B cell (primary cell): ENCODE data around the gene GLUD1. TPM values are rescaled to one million over a fixed set of nuclear protein-coding genes. Genes with fewer than 3 reads are reported as not detected.

ENCODE experiments used
- ATAC-seq: fragments of 200-7000 bp; cut with Tn5 transposase; one replicate; pipeline ENCODE4 v1.10.0; 2021; ENCODE audit warnings: low read depth, mild to moderate bottlenecking, moderate number of reproducible peaks, moderate library complexity
- CTCF ChIA-PET: fragments of 350-600 bp; sonication (Branson Sonifier 250); formaldehyde crosslinking; loops from one replicate; lab custom pipeline; 2021; ENCODE audit warnings: antibody characterized with exemption, inconsistent platforms; lab: Charles Lee
- POLR2A ChIA-PET: fragments of 350-600 bp; sonication (Branson Sonifier 250); formaldehyde crosslinking; loops from one replicate; lab custom pipeline; 2021; ENCODE audit warnings: antibody characterized with exemption; lab: Charles Lee
- DNase-seq: peaks from one replicate; pipeline ENCODE4 v3.0.0; 2013
- H2AFZ ChIP-seq: 2 replicates; pipeline ENCODE4 v1.6.1; 2012; ENCODE audit warnings: mild to moderate bottlenecking, low read depth, low read length; ENCODE audit not compliant: insufficient read depth, poor library complexity, severe bottlenecking
- H3K27ac ChIP-seq, 2 donors: 1 replicate in 1 of 2; 2 replicates in 1 of 2; pipeline ENCODE4 v1.5.1; 2012 to 2013; ENCODE audit warnings: low read length in 2 of 2, mild to moderate bottlenecking in 2 of 2, moderate library complexity in 1 of 2
- H3K27me3 ChIP-seq, 4 experiments: fragments of 200-600 bp in 1 of 4; sonication (generic) in 1 of 4; replicated peaks in 1 of 4; 1 replicate in 2 of 4; 2 replicates in 2 of 4; pipeline versions ENCODE4 v1.6.1 to v1.7.0; 2013 to 2016; ENCODE audit warnings: low read length in 3 of 4, mild to moderate bottlenecking in 2 of 4, mixed read lengths in 1 of 4, moderate library complexity in 1 of 4; ENCODE audit not compliant: insufficient read depth in 4 of 4, control insufficient read depth in 3 of 4; ENCODE audit errors: control extremely low read depth in 1 of 4
- H3K36me3 ChIP-seq, 2 experiments: replicated peaks in 1 of 2; 1 replicate in 1 of 2; 2 replicates in 1 of 2; pipeline versions ENCODE4 v1.6.1 to v1.7.1; 2013; ENCODE audit warnings: low read length in 1 of 2; ENCODE audit not compliant: insufficient read depth in 2 of 2, control insufficient read depth in 1 of 2; ENCODE audit errors: control extremely low read depth in 1 of 2, extremely low read depth in 1 of 2
- H3K4me1 ChIP-seq, 2 donors: fragments of 200-600 bp in 1 of 2; sonication (generic) in 1 of 2; 1 replicate in 1 of 2; 2 replicates in 1 of 2; pipeline versions ENCODE4 v1.5.1 to v1.6.1; 2013 to 2017; ENCODE audit warnings: low read length in 2 of 2; ENCODE audit not compliant: control insufficient read depth in 2 of 2, insufficient read depth in 2 of 2
- H3K4me2 ChIP-seq: replicated peaks from 2 replicates; pipeline ENCODE3; 2012; ENCODE audit warnings: mild to moderate bottlenecking, low read depth, low read length; ENCODE audit not compliant: poor library complexity, severe bottlenecking
- H3K4me3 ChIP-seq, 5 experiments: fragments of 200-600 bp in 1 of 5; sonication (generic) in 1 of 5; 1 replicate in 3 of 5; 2 replicates in 2 of 5; pipeline versions ENCODE4 v1.5.1 to v1.7.0; 2011 to 2016; ENCODE audit warnings: low read length in 4 of 5, mild to moderate bottlenecking in 4 of 5, low read depth in 2 of 5, control low read depth in 1 of 5, moderate library complexity in 1 of 5; ENCODE audit not compliant: insufficient read depth in 1 of 5; ENCODE audit errors: control extremely low read depth in 1 of 5, extremely low read depth in 1 of 5
- H3K79me2 ChIP-seq: fragments of 200-600 bp; sonication (generic); one replicate; pipeline ENCODE4 v1.6.0; 2016; ENCODE audit warnings: low read length; ENCODE audit not compliant: control insufficient read depth, insufficient read depth
- H3K9ac ChIP-seq: fragments of 200-600 bp; sonication (generic); 2 replicates; pipeline ENCODE4 v1.6.1; 2017; ENCODE audit warnings: mild to moderate bottlenecking, low read length, moderate library complexity
- H3K9me3 ChIP-seq, 3 donors: one replicate each; pipeline versions ENCODE4 v1.6.1 to v1.7.1; 2013; ENCODE audit warnings: low read length in 2 of 3; ENCODE audit not compliant: control insufficient read depth in 2 of 3, insufficient read depth in 1 of 3; ENCODE audit errors: control extremely low read depth in 1 of 3
- H4K20me1 ChIP-seq: 2 replicates; pipeline ENCODE4 v1.6.0; 2012; ENCODE audit warnings: mild to moderate bottlenecking, low read length; ENCODE audit not compliant: insufficient read depth, control insufficient read depth, poor library complexity, severe bottlenecking
- H3K27ac Mint-ChIP-seq: one replicate; pipeline ENCODE4 v1.8.0; 2021; ENCODE audit warnings: mixed read lengths
- H3K27me3 Mint-ChIP-seq: one replicate; pipeline ENCODE4 v1.8.0; 2021; ENCODE audit warnings: mixed read lengths
- H3K4me1 Mint-ChIP-seq: one replicate; pipeline ENCODE4 v1.8.0; 2021; ENCODE audit warnings: mixed read lengths
- H3K4me3 Mint-ChIP-seq: one replicate; pipeline ENCODE4 v1.8.0; 2021; ENCODE audit warnings: mixed read lengths
- H3K9me3 Mint-ChIP-seq: one replicate; pipeline ENCODE4 v1.8.0; 2022; ENCODE audit warnings: mixed read lengths; ENCODE audit not compliant: insufficient read depth
- CTCF ChIP-seq: fragments of 200-600 bp; IDR thresholded peaks from one replicate; pipeline ENCODE4 v1.8.0; 2022; ENCODE audit warnings: antibody characterized with exemption, mild to moderate bottlenecking
- EZH2 ChIP-seq: IDR thresholded peaks from 2 replicates; pipeline ENCODE4 v1.6.1; 2012; ENCODE audit warnings: borderline replicate concordance, low read depth, mild to moderate bottlenecking, moderate library complexity, low read length; ENCODE audit not compliant: insufficient read depth, poor library complexity, severe bottlenecking
- WGBS: methylation state at CpG from one replicate; pipeline ENCODE4 v1.1.5; 2013; ENCODE audit warnings: missing lambda C conversion rate; ENCODE audit not compliant: insufficient coverage; 5-methylcytosine and 5-hydroxymethylcytosine counted together
- intact Hi-C: fragments of 100-400 bp; cut with micrococcal nuclease; formaldehyde crosslinking; loops from one replicate; pipeline ENCODE4 v1.10.0; 2022
- polyA plus RNA-seq: library from polyadenylated mRNA; depleted of rRNA; stranded (reverse); fragments of >200 nt; gene quantifications from 2 replicates; pipeline ENCODE4 v1.2.3, GENCODE V29; 2012
- total RNA-seq, 2 donors: library from RNA; stranded (reverse); fragments of 120-200 nt in 1 of 2; gene quantifications; 1 replicate in 1 of 2; 2 replicates in 1 of 2; pipeline versions ENCODE4 v1.2.3 to v1.2.4, GENCODE V29; 2013 to 2022

The GLUD1 gene
- total and polyA plus RNA-seq, 2 donors (not counting 1 experiment from before 2014, with no cell fraction given): 29.6 to 71.5 TPM

- no peaks in the 10 kb centered on the region for H3K4me1 Mint-ChIP-seq
- H3K4me2 ChIP-seq: no peak overlapping the region
- WGBS: 100% methylated on average over 2 of the region's 5 CpGs
These were observed 30.0 kb downstream of the GLUD1 start for GRCh38 chr10:87064651-87065050.

More at GRCh38 chr10:87064651-87065050, 30.0 kb downstream of the GLUD1 start:
- no peak overlapping the region for H3K27ac ChIP-seq
- Mint-ChIP-seq H3K27ac (no peak overlapping the region), H3K4me3 (no peak overlapping the region), H3K27me3 (no peaks in the 10 kb centered on the region), H3K9me3 (no peaks in the 10 kb centered on the region)
- ATAC-seq: no peak
- no peak for DNase-seq
- no peaks in the 10 kb centered on the region for H3K79me2 ChIP-seq
- ChIA-PET POLR2A (no interaction called here), CTCF (interaction anchor here (0.7 kb wide), 1 partner anchor 1037 kb away, joined by 3 read pairs; no protein-coding TSS in a partner anchor)
- intact Hi-C loops: no loop called here
- H3K36me3 ChIP-seq: peaks cover 24 to 82% of the 10 kb centered on the region in 2 experiments
- no peaks in the 10 kb centered on the region for H3K9me3 ChIP-seq
- no peak overlapping the region for H3K4me3 ChIP-seq
- H2AFZ ChIP-seq: no peak overlapping the region
- no peaks in the 10 kb centered on the region for H3K27me3 ChIP-seq
- H3K4me1 ChIP-seq: no peaks in the 10 kb centered on the region
- H4K20me1 ChIP-seq: no peaks in the 10 kb centered on the region
- H3K9ac ChIP-seq: no peak overlapping the region
- TF ChIP-seq EZH2 (no peak), CTCF (no peak)
